SU-DHL-6 (cell line): ENCODE data around the gene PPP1R13B.

Experiments
- EZH2phosphoT487 ChIP-seq: fragments of 200-600 bp; sonication (generic), shearing (Covaris generic); conservative IDR thresholded peaks from 2 replicates; pipeline ENCODE4 v1.6.1; 2018; ENCODE audit warnings: mild to moderate bottlenecking, antibody characterized with exemption, low read length, moderate library complexity, mixed read lengths
- TF ChIP-seq, protein P1 (sequence below): fragments of 200-600 bp; sonication (generic); IDR thresholded peaks from one replicate; pipeline ENCODE4 v1.5.1; 2017; ENCODE audit warnings: antibody characterized with exemption, mild to moderate bottlenecking, low read length, moderate library complexity; ENCODE audit not compliant: insufficient read depth, poor library complexity, severe bottlenecking

DNA sequence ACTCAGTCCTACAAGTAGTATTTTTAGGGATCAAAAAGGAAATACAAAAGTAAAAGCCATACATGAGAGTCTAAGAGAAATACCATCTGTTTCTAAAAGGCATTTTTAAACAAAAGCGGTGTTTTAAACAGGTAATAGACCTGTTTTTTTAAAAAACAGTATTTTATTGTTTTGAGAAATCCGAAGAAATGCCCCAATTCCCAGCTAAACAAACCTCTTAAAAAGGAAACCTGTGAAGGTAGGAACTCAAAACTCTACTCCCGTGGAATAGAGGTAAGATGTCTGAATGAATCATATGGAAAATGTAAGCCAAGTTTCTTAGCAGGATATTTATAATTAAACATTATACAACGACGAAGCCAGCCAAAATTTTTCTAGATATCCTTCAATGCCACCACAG lies 2.0 kb downstream of the PPP1R13B start:
- TF ChIP-seq, protein P1, sequence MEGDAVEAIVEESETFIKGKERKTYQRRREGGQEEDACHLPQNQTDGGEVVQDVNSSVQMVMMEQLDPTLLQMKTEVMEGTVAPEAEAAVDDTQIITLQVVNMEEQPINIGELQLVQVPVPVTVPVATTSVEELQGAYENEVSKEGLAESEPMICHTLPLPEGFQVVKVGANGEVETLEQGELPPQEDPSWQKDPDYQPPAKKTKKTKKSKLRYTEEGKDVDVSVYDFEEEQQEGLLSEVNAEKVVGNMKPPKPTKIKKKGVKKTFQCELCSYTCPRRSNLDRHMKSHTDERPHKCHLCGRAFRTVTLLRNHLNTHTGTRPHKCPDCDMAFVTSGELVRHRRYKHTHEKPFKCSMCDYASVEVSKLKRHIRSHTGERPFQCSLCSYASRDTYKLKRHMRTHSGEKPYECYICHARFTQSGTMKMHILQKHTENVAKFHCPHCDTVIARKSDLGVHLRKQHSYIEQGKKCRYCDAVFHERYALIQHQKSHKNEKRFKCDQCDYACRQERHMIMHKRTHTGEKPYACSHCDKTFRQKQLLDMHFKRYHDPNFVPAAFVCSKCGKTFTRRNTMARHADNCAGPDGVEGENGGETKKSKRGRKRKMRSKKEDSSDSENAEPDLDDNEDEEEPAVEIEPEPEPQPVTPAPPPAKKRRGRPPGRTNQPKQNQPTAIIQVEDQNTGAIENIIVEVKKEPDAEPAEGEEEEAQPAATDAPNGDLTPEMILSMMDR: no peak
- no peak for TF ChIP-seq EZH2phosphoT487
